Naive B cell (primary cell): Measurements from ENCODE around the gene ANK3. TPM values are rescaled to one million over a fixed set of nuclear protein-coding genes. Genes with fewer than 3 reads are reported as not detected.

Experiments
- ATAC-seq, 2 donors: fragments of 150-1000 bp; cut with Tn5 transposase; 2 replicates each; pipeline ENCODE4 v1.10.0; 2021; ENCODE audit warnings: low read depth in 2 of 2, mild to moderate bottlenecking in 2 of 2, moderate library complexity in 2 of 2
- DNase-seq: peaks from one replicate; pipeline ENCODE4 v3.0.0; 2022
- H3K27ac Mint-ChIP-seq, 6 donors: one replicate each; pipeline ENCODE4 v1.8.0; 2020 to 2022; ENCODE audit warnings: mild to moderate bottlenecking in 6 of 6, mixed read lengths in 6 of 6, moderate library complexity in 5 of 6, inconsistent platforms in 2 of 6
- H3K27me3 Mint-ChIP-seq, 3 donors: one replicate each; pipeline ENCODE4 v1.8.0; 2021 to 2022; ENCODE audit warnings: mixed read lengths in 3 of 3, mild to moderate bottlenecking in 1 of 3
- H3K36me3 Mint-ChIP-seq, 2 donors: one replicate each; pipeline ENCODE4 v1.8.0; 2020 to 2022; ENCODE audit warnings: mixed read lengths in 2 of 2, inconsistent platforms in 1 of 2, mild to moderate bottlenecking in 1 of 2
- H3K4me1 Mint-ChIP-seq, 3 donors: one replicate each; pipeline ENCODE4 v1.8.0; 2020 to 2022; ENCODE audit warnings: mixed read lengths in 3 of 3, inconsistent platforms in 1 of 3, mild to moderate bottlenecking in 1 of 3, moderate library complexity in 1 of 3
- H3K4me3 Mint-ChIP-seq, 8 donors: one replicate each; pipeline ENCODE4 v1.8.0; 2020 to 2022; ENCODE audit warnings: mild to moderate bottlenecking in 8 of 8, mixed read lengths in 8 of 8, moderate library complexity in 8 of 8, inconsistent platforms in 2 of 8
- H3K9me3 Mint-ChIP-seq, 7 donors: one replicate each; pipeline ENCODE4 v1.8.0; 2020 to 2022; ENCODE audit warnings: mixed read lengths in 7 of 7, mild to moderate bottlenecking in 5 of 7, inconsistent platforms in 2 of 7, moderate library complexity in 1 of 7
- polyA plus RNA-seq, 6 donors: library from polyadenylated mRNA; unstranded; fragments of 300-500 nt; fragmentation: Illumina TruSeq; gene quantifications; one replicate each; pipeline ENCODE4 v1.2.3, GENCODE V29; 2021; ENCODE audit warnings: low read depth in 6 of 6

Gene ANK3
- polyA plus RNA-seq, 6 donors from 2014 or later = 1.3 to 3.8 (median 2.5) TPM; not detected in 1

DNA sequence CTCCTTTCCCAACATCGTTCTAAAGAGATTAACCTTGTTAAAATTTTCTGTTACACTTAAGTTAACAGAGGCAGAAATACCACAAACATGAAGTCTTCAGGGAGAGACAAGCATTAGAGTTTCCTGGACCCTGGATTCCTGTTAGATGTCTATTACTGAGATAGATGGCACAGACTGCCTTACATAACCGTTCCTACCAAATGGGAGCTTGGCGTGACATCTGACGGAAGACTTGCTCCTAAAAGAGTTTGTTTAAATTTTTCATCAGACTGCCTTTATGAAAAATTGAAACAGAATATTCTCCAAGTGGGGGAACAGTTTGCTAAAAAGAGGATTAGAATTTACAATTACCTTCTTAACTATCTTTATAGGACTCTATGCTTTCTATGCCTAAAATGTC is 22.7 kb downstream of the ANK3 start:
- no peak for ATAC-seq
- no peak for DNase-seq
- Mint-ChIP-seq H3K27me3 (peaks cover 0 to 9% (median 0%) of the 10 kb centered on the region in 3 donors), H3K9me3 (no peaks in the 10 kb centered on the region), H3K27ac (no peak overlapping the region), H3K4me1 (peaks cover 5 to 11% (median 7%) of the 10 kb centered on the region in 3 donors), H3K4me3 (no peak overlapping the region), H3K36me3 (no peaks in the 10 kb centered on the region)

DNA sequence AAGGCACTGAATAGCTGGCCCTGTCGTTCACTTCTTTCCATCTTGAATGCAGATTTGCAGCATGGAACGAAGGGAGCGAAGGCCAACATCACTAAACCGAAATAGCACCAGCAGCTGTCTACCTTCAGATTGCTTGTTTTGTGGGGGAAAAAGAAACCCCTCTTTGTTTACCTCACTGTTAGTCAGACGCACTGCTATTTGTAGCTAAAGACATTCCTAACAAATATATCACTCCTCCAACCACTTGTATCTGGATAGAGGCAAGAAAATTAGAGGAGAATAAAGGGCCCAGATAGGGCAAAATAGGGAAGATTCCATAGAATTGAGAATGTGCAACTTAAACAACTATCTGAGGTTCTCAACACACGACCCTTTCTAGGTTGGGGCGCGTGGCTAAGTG is 26.5 kb downstream of the ANK3 start:
- Mint-ChIP-seq H3K4me3 (peak overlapping the region in 2 of 8 donors; percentile 21 to 39), H3K4me1 (peaks cover 0 to 9% (median 7%) of the 10 kb centered on the region in 3 donors), H3K27ac (peak overlapping the region in 1 of 6 donors; percentile 59), H3K9me3 (no peaks in the 10 kb centered on the region), H3K36me3 (no peaks in the 10 kb centered on the region), H3K27me3 (peaks cover 0 to 9% (median 0%) of the 10 kb centered on the region in 3 donors)
- ATAC-seq (no peak), DNase-seq (no peak)

DNA sequence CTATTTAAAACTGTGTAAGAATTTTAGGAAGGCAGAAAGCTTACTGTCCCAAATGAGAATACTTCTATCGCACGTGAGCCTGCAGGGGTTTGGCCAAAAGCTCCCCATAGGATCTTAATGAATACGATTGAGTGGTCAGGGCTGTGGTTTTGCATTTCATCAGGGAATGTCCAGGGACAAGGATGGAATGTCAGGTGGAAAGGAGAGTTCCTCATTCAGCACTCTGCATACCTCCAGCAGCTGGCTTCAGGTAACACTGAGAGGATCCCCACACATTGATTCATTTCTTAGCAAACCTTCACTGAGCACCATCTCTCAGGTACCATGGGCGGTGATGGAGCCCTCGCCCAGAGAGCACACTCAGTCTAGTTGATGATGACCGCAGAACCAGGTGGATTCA is 27.2 kb downstream of the ANK3 start:
- no peak for DNase-seq
- H3K4me3 Mint-ChIP-seq = no peak overlapping the region
- no peaks in the 10 kb centered on the region for H3K36me3 Mint-ChIP-seq
- H3K27ac Mint-ChIP-seq = peak overlapping the region in 1 of 6 donors; percentile 63
- no peaks in the 10 kb centered on the region for H3K9me3 Mint-ChIP-seq
- H3K4me1 Mint-ChIP-seq = peaks cover 0 to 9% (median 7%) of the 10 kb centered on the region in 3 donors
- no peak for ATAC-seq
- H3K27me3 Mint-ChIP-seq = peaks cover 0 to 9% (median 0%) of the 10 kb centered on the region in 3 donors

DNA sequence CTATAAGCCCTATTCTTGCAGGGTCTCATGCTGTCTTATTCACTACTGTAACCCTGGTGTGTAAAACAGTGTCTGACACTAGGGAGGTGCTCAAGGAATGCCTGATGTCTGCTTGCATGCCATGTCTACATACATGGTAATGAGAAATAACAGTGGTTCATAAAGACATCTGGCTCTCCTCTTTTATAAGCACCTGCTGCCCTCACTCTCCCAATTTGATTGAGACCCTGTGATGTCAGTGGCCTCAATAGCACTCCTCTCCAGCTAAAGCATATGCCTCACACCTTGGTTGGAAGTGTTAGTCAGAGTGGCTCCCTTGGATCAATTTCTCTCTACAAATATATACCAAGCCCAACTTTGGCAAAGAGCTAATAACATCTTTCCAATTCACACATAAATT is 30.6 kb downstream of the ANK3 start:
- H3K36me3 Mint-ChIP-seq = no peaks in the 10 kb centered on the region
- no peak overlapping the region for H3K4me3 Mint-ChIP-seq
- H3K4me1 Mint-ChIP-seq = peaks cover 0 to 10% (median 7%) of the 10 kb centered on the region in 3 donors
- no peaks in the 10 kb centered on the region for H3K9me3 Mint-ChIP-seq
- no peaks in the 10 kb centered on the region for H3K27me3 Mint-ChIP-seq
- no peak overlapping the region for H3K27ac Mint-ChIP-seq
- ATAC-seq = no peak
- DNase-seq = no peak

DNA sequence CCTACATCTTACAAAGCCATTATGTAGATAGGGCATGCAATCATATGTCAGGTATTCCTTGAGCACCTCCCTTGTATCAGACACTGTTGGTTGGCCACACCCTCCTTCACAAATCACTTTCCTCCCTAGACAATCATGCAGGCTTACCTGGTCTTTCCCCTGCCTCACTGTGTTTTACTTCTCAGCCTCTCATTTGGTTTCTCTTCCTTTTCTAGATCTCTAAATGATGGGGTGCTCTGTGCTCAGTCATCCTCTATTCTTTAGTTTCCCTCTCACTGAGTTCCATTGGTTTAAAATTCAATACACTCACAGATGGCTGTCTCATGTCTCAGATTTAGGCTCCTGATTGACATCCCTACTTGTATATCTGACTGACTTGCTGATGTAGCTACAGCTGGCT is 31.4 kb downstream of the ANK3 start:
- H3K36me3 Mint-ChIP-seq = no peaks in the 10 kb centered on the region
- H3K4me3 Mint-ChIP-seq = no peak overlapping the region
- H3K9me3 Mint-ChIP-seq = no peaks in the 10 kb centered on the region
- H3K27ac Mint-ChIP-seq = no peak overlapping the region
- peaks cover 7 to 11% (median 8%) of the 10 kb centered on the region in 3 donors for H3K4me1 Mint-ChIP-seq
- ATAC-seq (peak; percentile 99), DNase-seq (peak; percentile 42)
- no peaks in the 10 kb centered on the region for H3K27me3 Mint-ChIP-seq

DNA sequence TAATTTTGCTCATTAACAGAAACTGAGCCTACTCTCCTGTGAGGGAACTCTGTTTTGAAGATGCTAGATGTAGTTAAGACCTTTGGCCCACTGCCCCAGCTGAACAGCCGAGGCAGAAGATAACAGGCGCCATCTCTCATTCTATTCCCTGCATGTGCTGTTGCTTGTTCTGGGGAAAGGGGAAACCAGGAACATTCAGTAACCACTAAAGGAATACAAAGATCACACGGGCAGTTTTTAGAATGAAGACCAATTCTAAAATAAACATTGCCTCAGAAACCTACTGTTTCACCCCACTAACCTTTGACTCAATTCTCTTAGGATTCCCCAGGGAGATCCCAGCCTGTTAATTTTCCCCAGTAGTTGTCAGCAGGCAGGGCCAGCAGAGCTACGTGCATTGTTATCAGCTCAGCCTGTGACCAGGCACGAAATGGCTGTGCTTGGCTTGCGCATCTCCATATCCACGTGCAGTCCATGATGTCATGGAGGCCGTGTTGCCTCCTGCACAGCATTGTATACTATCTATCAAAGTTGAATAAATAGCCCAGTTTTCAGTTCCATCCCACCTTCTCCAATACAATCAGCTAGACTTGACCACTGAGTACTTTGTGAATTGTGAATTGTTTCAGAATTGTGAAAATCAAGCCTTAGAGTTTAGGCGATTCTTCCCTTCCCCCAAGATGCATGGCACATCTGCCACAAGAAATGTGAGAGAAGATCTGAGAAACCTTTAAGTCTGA is 36.0 kb downstream of the ANK3 start:
- Mint-ChIP-seq H3K4me3 (peak overlapping the region in 5 of 8 donors; percentile 38 to 60 (median 52)), H3K27me3 (no peaks in the 10 kb centered on the region), H3K36me3 (no peaks in the 10 kb centered on the region), H3K27ac (peak overlapping the region in 5 of 6 donors; percentile 1 to 71 (median 57)), H3K9me3 (no peaks in the 10 kb centered on the region), H3K4me1 (peaks cover 33 to 56% (median 46%) of the 10 kb centered on the region in 3 donors)
- ATAC-seq (no peak), DNase-seq (no peak)

DNA sequence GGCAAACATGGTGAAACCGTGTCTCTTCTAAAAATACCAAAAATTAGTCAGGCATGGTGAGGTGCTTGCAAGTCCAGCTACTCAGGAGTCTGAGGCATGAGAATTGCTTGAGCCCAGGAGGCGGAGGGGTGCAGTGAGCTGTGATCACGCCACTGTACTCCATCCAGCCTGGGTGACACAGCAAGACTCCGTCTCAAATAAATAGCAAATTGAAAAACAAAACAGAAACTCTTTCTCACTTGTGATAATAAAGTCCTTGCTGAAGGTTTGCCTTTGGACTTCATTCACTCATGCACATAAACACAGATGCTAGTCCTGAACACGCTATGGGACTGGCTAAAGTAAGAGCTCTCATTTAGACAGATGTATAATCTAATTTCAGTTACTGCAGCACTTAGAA is 37.6 kb downstream of the ANK3 start:
- peak; percentile 17 for DNase-seq
- ATAC-seq = peak in 1 of 2 donors; percentile 9
- H3K27me3 Mint-ChIP-seq = no peaks in the 10 kb centered on the region
- H3K9me3 Mint-ChIP-seq = no peaks in the 10 kb centered on the region
- peak overlapping the region; percentile 10 to 87 (median 74) for H3K4me3 Mint-ChIP-seq
- H3K36me3 Mint-ChIP-seq = no peaks in the 10 kb centered on the region
- peak overlapping the region; percentile 92 to 99 (median 97) for H3K27ac Mint-ChIP-seq
- peaks cover 33 to 57% (median 46%) of the 10 kb centered on the region in 3 donors for H3K4me1 Mint-ChIP-seq

DNA sequence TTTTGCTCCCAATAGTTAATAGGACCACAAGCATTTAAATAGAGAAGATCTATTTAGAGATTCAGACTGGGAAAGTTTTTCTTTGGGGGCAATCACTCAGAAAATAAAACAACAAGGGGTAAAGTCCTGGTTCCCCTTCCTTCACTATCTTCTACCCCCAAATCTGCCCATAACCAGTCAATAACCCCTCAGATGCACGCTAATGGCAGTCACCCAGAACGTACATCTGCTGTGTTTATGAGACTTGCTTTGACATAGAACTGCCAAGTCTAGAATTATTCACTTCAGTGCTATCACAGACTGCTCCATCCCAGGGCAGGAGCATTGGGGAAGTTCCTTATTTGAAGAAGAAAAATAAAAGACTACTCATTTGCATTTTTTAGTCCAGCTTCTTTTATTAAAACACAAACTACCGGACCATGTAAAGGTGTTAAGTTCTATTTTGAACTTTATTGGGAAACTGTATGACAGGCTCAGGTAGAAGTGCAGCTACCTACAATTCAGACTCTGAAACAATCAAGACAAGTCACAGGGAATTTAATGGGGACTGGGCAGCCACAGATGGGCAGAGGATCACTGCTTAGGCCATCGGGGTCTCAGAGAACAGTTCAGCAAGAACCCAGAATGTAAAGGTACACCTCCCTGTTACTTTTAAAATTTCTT is 38.4 kb downstream of the ANK3 start:
- H3K9me3 Mint-ChIP-seq = no peaks in the 10 kb centered on the region
- H3K27ac Mint-ChIP-seq = peak overlapping the region; percentile 92 to 99 (median 97)
- peaks cover 33 to 57% (median 46%) of the 10 kb centered on the region in 3 donors for H3K4me1 Mint-ChIP-seq
- ATAC-seq (peak; percentile 97 to 98), DNase-seq (peak; percentile 79)
- H3K4me3 Mint-ChIP-seq = peak overlapping the region; percentile 3 to 87 (median 80)
- no peaks in the 10 kb centered on the region for H3K36me3 Mint-ChIP-seq
- H3K27me3 Mint-ChIP-seq = no peaks in the 10 kb centered on the region

DNA sequence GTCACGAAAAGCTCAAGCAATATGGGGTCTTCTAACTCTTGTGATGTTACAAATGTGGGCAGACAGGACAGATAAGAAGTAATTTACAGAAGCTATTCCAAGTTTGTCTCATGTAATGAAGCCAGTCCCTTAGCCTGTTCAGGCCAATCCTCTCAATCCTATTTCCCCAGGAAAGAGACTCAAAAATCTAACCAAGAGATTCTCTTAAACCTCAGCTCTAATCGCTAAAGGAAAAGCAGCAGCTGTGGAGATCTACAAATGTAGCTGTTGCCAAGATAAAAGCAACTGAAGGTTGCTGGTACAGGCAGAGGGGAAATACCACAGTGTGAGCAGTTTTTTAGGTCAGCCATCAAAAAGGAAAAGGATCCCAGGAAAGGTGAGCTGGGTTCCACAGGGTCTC is 39.3 kb downstream of the ANK3 start:
- Mint-ChIP-seq H3K27me3 (no peaks in the 10 kb centered on the region), H3K4me1 (peaks cover 33 to 57% (median 46%) of the 10 kb centered on the region in 3 donors), H3K9me3 (no peaks in the 10 kb centered on the region), H3K36me3 (no peaks in the 10 kb centered on the region), H3K4me3 (peak overlapping the region in 6 of 8 donors; percentile 12 to 87 (median 70)), H3K27ac (peak overlapping the region; percentile 91 to 99 (median 94))
- ATAC-seq = no peak
- no peak for DNase-seq

DNA sequence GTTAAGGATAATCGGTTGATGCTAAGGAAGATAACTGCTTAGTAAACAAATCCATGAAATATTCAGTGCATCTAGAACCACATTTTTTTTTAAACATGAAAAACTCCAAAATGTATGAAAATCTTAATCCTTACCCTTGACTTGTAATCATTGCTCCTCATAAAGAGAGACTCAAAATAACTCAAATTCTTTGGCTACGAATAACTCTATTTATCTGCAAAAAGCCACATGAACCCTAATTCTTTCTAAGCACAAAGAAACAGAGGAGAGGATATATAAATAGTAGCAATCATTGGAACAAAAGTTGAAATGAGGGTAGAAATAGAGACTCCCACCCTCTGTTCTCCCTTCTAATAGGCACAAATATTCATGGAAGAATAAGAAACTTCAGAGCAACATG is 40.2 kb downstream of the ANK3 start:
- H3K4me3 Mint-ChIP-seq = no peak overlapping the region

DNA sequence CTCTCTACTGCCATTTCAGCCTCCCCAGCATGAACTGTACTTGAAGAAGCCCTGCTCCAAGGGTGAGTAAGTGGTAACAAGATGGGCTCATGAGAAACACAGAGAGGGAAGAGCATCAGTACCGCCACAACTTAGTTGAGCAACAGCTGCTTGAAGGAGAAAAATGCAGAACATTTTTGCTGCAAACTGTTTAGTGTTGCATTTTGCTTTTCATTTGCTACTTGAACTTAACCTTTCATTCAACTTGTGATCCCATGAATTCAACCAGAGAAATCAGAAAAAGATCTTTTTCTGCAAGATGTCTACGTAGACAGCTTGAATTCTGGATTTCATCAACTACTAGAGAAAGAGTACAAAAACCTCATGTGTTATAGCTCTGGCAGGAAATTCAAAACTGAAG is 40.7 kb downstream of the ANK3 start:
- Mint-ChIP-seq H3K9me3 (no peaks in the 10 kb centered on the region), H3K27ac (peak overlapping the region in 2 of 6 donors; percentile 93 to 98), H3K4me3 (peak overlapping the region in 1 of 8 donors; percentile 30), H3K36me3 (no peaks in the 10 kb centered on the region), H3K27me3 (no peaks in the 10 kb centered on the region), H3K4me1 (peaks cover 33 to 53% (median 46%) of the 10 kb centered on the region in 3 donors)
- no peak for ATAC-seq
- no peak for DNase-seq

More for the DNA sequence above, 40.2 kb downstream of the ANK3 start:
- Mint-ChIP-seq H3K9me3 (no peaks in the 10 kb centered on the region), H3K27ac (peak overlapping the region in 3 of 6 donors; percentile 14 to 98 (median 93)), H3K36me3 (no peaks in the 10 kb centered on the region), H3K27me3 (no peaks in the 10 kb centered on the region), H3K4me1 (peaks cover 33 to 57% (median 46%) of the 10 kb centered on the region in 3 donors)
- ATAC-seq (no peak), DNase-seq (no peak)

DNA sequence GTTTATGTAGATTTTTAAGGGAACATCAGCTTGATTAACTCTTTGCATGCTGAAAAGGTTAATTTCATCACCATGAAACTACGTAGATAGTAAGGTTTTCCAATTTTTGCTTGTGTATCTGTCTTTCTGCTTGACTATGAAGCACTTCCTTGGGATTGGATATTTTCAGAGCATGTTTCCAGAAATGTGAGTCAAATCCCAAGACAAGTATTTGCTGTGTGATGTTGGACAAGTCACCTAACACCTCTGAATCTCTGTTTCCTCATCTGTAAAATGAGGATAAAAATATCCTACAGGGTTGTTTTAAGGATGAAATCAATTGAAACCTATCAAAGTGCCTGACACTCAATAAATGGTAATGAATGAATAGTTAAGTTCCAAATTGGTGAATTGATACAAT is 42.4 kb downstream of the ANK3 start:
- Mint-ChIP-seq H3K4me3 (no peak overlapping the region), H3K9me3 (no peaks in the 10 kb centered on the region), H3K4me1 (peaks cover 21 to 36% (median 31%) of the 10 kb centered on the region in 3 donors), H3K27me3 (no peaks in the 10 kb centered on the region), H3K36me3 (no peaks in the 10 kb centered on the region), H3K27ac (peak overlapping the region in 1 of 6 donors; percentile 33)
- ATAC-seq = no peak
- DNase-seq = no peak

DNA sequence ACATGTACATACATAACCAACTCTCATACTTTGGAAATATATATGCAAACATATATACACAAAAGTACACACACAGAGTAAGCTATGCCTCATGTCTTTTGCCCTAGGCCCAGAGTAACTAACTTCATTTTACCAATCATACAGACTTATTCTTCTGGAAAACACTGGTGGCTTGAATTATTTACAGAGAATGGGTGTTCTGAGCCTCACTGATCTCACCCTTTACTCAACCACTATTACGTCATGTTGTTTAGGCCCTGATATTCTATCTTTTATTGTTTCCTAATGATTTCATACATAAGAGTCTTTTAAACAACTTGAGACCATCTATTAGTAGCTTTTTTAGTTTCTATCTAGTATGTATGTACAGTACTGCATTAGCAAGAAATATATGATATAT is 43.0 kb downstream of the ANK3 start:
- no peak for ATAC-seq
- Mint-ChIP-seq H3K36me3 (no peaks in the 10 kb centered on the region), H3K27me3 (no peaks in the 10 kb centered on the region), H3K27ac (no peak overlapping the region), H3K4me3 (no peak overlapping the region), H3K4me1 (peaks cover 17 to 30% (median 25%) of the 10 kb centered on the region in 3 donors), H3K9me3 (no peaks in the 10 kb centered on the region)
- DNase-seq = no peak

DNA sequence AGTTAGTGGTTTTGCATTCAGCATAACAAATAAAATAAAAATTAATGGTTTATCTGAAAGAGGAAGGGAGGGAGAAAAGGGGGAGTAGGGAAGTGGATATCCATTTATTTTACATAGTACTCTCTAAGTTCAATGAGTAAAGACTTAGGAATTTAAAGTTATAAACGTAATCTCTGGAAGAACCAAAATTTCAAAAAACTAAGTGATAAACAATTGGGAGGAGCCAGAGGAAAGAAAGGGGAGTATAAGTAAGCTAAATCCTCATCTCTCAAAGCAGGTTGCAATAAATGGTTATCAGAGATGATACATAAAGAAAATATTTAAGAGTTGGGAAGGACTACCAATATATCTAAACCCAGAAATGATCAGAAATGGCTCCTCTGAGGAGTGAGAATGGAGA is 46.4 kb downstream of the ANK3 start:
- peaks cover 0 to 4% (median 0%) of the 10 kb centered on the region in 3 donors for H3K27me3 Mint-ChIP-seq
- ATAC-seq (no peak), DNase-seq (no peak)
- no peaks in the 10 kb centered on the region for H3K36me3 Mint-ChIP-seq
- H3K27ac Mint-ChIP-seq = no peak overlapping the region
- no peaks in the 10 kb centered on the region for H3K4me1 Mint-ChIP-seq
- H3K9me3 Mint-ChIP-seq = no peaks in the 10 kb centered on the region
- H3K4me3 Mint-ChIP-seq = no peak overlapping the region
